BLaER1 (cell line): ENCODE data around the gene TTLL4.
A peak's percentile ranks its signal among the peaks of the same experiment; 100 is the strongest.
"Not testable (repeated sequence)": the region's sequence is repeated elsewhere in the genome, so short reads cannot be mapped to it uniquely, and the experiment has no call there.

ENCODE experiments used
- H3K27ac ChIP-seq: shearing (Covaris generic); formaldehyde crosslinking; 2 replicates; pipeline ENCODE4 v1.8.1; 2022
- H3K27me3 ChIP-seq: shearing (Covaris generic); formaldehyde crosslinking; 2 replicates; pipeline ENCODE4 v1.8.1; 2022
- H3K36me3 ChIP-seq: shearing (Covaris generic); formaldehyde crosslinking; 2 replicates; pipeline ENCODE4 v1.8.1; 2022
- H3K4me1 ChIP-seq: shearing (Covaris generic); formaldehyde crosslinking; 2 replicates; pipeline ENCODE4 v1.8.1; 2022
- H3K4me2 ChIP-seq: shearing (Covaris generic); formaldehyde crosslinking; 2 replicates; pipeline ENCODE4 v1.8.1; 2022
- H3K4me3 ChIP-seq: shearing (Covaris generic); formaldehyde crosslinking; 2 replicates; pipeline ENCODE4 v1.8.1; 2022
- H3K9ac ChIP-seq: shearing (Covaris generic); formaldehyde crosslinking; 2 replicates; pipeline ENCODE4 v1.8.1; 2022
- H3K9me3 ChIP-seq: shearing (Covaris generic); formaldehyde crosslinking; 2 replicates; pipeline ENCODE4 v1.8.1; 2022
- H4K20me1 ChIP-seq: shearing (Covaris generic); formaldehyde crosslinking; 2 replicates; pipeline ENCODE4 v1.8.1; 2022
- Cebpa-rat ChIP-seq: shearing (Covaris generic); IDR thresholded peaks from 2 replicates; pipeline ENCODE4 v1.8.1; 2022

TTLL4 gene

DNA sequence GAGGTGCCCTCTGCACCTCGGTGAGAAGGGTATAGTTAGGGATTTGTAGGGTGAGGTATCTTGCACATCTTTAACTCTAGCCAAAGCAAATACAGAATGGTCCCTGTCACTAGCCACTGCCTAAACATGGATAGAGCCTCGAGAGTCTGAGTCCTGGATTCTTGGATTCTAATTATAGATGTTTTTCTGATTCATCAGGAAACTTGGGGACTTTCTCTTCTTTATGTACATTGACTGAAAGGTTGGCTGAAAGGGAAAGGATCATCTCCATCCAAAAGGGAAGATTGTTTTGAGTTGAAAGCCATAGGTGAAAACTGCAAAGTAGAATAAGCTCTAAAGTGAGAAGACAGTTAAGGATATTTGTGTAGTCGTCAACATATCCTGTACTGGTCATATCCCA, 30.6 kb upstream of the TTLL4 start:
- Histone ChIP-seq H3K4me2 (no peak overlapping the region), H3K27ac (no peak overlapping the region), H3K27me3 (no peaks in the 10 kb centered on the region), H3K9me3 (no peaks in the 10 kb centered on the region), H3K4me1 (no peaks in the 10 kb centered on the region), H3K4me3 (no peak overlapping the region), H3K9ac (no peak overlapping the region), H3K36me3 (peaks cover 8% of the 10 kb centered on the region; the same call in 1 of the 2 replicates), H4K20me1 (no peaks in the 10 kb centered on the region)
- TF ChIP-seq Cebpa-rat: no peak

DNA sequence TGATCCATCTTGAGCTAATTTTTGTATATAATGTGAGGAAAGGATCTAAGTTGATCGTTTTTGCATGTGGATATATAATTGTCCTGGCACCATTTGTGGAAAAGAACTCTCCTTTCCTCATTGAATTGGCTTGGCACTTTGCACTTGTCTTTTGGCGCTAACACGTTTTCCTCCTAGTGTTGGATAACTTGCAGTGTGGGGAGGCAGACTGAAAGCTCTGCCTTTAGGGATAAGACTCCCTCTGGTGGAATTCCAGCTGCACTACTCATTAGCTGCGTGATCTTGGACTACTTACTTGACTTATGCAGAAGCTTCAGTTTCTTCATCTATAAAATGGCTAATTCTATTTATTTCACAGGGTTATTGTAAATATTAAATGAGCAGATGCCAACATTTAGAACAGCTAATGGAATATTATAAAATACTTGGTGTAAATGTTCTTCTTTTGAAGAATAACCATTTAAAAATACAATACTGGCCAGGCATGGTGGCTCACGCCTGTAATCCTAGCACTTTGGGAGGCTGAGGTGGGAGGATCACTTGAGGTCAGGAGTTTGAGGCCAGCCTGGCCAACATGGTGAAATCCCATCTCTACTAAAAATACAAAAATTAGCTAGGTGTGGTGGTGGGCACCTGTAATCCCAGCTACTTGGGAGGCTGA, 23.1 kb upstream of the TTLL4 start:
- not testable (repeated sequence) for H3K27ac ChIP-seq, H3K9me3 ChIP-seq, H3K4me2 ChIP-seq, H3K4me1 ChIP-seq, H3K9ac ChIP-seq, H3K27me3 ChIP-seq, H3K4me3 ChIP-seq, H4K20me1 ChIP-seq, H3K36me3 ChIP-seq

DNA sequence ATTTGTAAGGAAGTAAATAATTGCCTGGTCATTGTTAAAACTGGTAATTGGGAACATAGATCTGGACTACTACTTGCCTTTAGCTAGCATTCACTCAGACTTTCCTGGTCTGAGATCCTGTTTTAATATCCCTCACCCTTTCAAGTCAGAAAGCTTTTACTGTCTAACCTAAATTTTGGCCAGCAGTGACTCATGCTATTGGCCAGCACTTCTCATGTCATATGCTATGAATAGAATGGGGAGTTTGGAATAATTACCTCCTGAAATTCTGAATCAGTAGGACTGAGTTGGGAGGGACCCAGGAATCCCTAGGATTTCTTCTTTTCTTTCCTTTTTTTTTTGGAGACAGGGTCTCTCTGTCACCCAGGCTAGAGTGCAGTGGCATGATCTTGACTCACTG, 19.4 kb upstream of the TTLL4 start:
- Histone ChIP-seq H3K4me2 (no peak overlapping the region), H4K20me1 (no peaks in the 10 kb centered on the region), H3K27ac (no peak overlapping the region), H3K4me1 (no peaks in the 10 kb centered on the region), H3K36me3 (peaks cover 20% of the 10 kb centered on the region; the same call in 1 of the 2 replicates), H3K4me3 (no peak overlapping the region), H3K9me3 (no peaks in the 10 kb centered on the region), H3K27me3 (no peaks in the 10 kb centered on the region), H3K9ac (no peak overlapping the region)
- TF ChIP-seq Cebpa-rat: no peak

DNA sequence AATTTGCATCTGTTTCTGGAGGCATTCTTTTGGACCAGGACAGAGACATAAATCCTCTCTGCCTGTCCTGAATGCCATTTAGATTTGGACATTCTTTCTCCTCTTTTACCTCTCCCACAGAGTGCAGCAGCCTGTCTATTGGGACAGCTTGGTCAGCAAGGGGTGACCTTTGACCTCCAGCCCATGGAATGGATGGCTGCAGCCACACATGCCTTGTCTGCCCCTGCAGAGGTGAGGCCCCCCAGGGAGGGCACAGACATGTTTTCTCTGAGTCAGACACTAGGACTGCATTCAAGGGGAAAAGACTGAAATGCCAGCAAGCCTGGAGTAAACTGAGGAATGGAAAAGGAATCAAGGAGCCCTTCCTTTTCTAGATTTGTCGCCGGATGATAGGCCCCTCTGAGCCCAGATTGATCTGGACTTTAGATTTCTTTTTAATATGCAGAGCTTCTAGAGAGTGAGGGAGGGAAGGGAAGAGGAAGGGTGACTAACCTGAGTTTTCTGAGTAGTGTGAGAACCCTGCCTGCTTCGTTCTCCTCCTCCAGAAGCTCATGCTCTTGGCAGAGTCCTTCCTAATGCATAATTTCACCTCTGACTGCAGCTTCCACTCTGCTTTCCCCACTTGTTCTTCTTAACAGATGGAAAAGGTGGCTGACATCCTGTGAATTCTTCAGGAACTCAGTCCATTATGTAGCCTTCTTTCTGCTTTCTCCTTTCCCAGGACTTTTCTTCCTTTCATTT, 16.1 kb upstream of the TTLL4 start:
- Histone ChIP-seq H3K9me3 (no peaks in the 10 kb centered on the region), H3K4me1 (no peaks in the 10 kb centered on the region), H3K9ac (no peak overlapping the region), H3K27ac (no peak overlapping the region), H3K27me3 (no peaks in the 10 kb centered on the region), H3K4me3 (no peak overlapping the region), H4K20me1 (no peaks in the 10 kb centered on the region), H3K4me2 (no peak overlapping the region), H3K36me3 (peaks cover 20% of the 10 kb centered on the region; the same call in 1 of the 2 replicates)
- TF ChIP-seq Cebpa-rat: no peak

DNA sequence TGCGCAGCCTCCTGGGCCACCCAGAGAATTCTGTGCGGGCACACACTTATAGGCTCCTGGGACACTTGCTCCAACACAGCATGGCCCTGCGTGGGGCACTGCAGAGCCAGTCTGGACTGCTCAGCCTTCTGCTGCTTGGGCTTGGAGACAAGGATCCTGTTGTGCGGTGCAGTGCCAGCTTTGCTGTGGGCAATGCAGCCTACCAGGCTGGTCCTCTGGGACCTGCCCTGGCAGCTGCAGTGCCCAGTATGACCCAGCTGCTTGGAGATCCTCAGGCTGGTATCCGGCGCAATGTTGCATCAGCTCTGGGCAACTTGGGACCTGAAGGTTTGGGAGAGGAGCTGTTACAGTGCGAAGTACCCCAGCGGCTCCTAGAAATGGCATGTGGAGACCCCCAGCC, 11.8 kb upstream of the TTLL4 start:
- H3K9ac ChIP-seq: no peak overlapping the region
- no peak overlapping the region for H3K27ac ChIP-seq
- no peaks in the 10 kb centered on the region for H3K9me3 ChIP-seq
- H4K20me1 ChIP-seq: no peaks in the 10 kb centered on the region
- H3K4me3 ChIP-seq: no peak overlapping the region
- peaks cover 9% of the 10 kb centered on the region; the same call in 1 of the 2 replicates for H3K36me3 ChIP-seq
- no peaks in the 10 kb centered on the region for H3K4me1 ChIP-seq
- no peaks in the 10 kb centered on the region for H3K27me3 ChIP-seq
- H3K4me2 ChIP-seq: no peak overlapping the region
- no peak for TF ChIP-seq Cebpa-rat

DNA sequence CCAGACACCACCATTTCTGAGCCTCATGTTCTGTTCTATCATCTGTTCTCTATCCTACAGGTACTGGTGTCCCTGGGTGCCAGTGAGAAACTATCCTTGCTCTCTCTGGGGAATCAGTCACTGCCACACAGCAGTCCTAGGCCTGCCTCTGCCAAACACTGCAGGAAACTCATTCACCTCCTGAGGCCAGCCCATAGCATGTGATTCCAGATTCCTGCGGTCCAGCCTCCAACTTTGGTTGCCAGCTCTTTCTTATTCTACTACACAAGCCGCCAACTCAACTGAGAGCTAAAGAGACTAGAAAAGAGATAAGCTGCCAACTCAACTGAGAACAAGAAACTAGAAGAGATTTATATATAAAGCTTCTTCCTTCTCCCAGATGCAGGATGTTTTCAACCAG, 8.8 kb upstream of the TTLL4 start:
- Histone ChIP-seq H3K27ac (no peak overlapping the region), H3K9me3 (no peaks in the 10 kb centered on the region), H3K27me3 (no peaks in the 10 kb centered on the region), H3K36me3 (no peaks in the 10 kb centered on the region), H3K4me1 (no peaks in the 10 kb centered on the region), H3K9ac (no peak overlapping the region), H4K20me1 (no peaks in the 10 kb centered on the region), H3K4me2 (no peak overlapping the region), H3K4me3 (no peak overlapping the region)
- TF ChIP-seq Cebpa-rat: no peak

DNA sequence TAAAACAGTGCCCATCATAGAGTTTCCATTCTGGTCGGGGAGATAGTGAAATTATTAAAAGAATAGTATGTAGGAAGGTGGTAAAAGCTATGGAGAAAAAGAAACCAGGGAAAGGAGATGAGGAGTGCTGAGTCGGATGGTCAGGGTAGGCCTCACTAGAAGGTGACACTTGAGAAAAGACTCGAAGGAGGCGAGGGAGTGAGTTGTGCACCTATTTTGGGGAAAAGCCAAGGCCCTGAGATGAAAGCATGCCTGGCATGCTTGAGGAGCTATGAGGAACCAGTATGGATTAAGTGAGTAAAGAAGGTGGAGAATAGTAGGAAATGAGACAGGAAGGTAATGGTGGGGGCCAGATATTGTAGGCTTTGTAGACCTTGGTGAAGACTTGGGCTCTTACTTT, 7.3 kb upstream of the TTLL4 start:
- no peaks in the 10 kb centered on the region for H3K36me3 ChIP-seq
- H3K9me3 ChIP-seq: no peaks in the 10 kb centered on the region
- no peak overlapping the region for H3K4me2 ChIP-seq
- no peaks in the 10 kb centered on the region for H3K27me3 ChIP-seq
- H3K27ac ChIP-seq: no peak overlapping the region
- no peak overlapping the region for H3K4me3 ChIP-seq
- H4K20me1 ChIP-seq: no peaks in the 10 kb centered on the region
- no peaks in the 10 kb centered on the region for H3K4me1 ChIP-seq
- TF ChIP-seq Cebpa-rat: no peak
- H3K9ac ChIP-seq: no peak overlapping the region

DNA sequence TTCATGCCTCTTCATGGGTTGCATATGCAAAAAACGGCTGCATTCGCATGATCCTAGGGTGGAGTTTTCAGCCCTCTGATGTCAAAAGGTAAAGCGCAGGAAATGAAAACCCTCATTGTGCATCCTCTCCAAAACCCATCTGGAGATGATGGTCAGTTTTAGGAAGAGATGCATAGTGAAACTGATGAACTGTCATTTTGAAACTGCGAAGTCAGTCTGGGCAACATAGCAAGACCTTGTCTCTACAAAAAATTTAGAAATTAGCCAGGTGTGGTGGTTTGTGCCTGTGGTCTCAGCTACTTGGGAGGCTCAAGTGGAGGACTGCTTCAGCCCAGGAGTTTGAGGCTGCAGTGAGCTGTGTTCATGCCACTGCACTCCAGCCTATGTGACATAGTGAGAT, 2.5 kb upstream of the TTLL4 start:
- no peaks in the 10 kb centered on the region for H3K27me3 ChIP-seq
- peaks cover 15% of the 10 kb centered on the region for H3K4me1 ChIP-seq
- no peak overlapping the region for H3K27ac ChIP-seq
- no peak overlapping the region for H3K9ac ChIP-seq
- no peaks in the 10 kb centered on the region for H3K9me3 ChIP-seq
- H3K4me3 ChIP-seq: no peak overlapping the region
- peaks cover 4% of the 10 kb centered on the region; the same call in 1 of the 2 replicates for H4K20me1 ChIP-seq
- H3K4me2 ChIP-seq: no peak overlapping the region
- no peak for TF ChIP-seq Cebpa-rat
- H3K36me3 ChIP-seq: no peaks in the 10 kb centered on the region

DNA sequence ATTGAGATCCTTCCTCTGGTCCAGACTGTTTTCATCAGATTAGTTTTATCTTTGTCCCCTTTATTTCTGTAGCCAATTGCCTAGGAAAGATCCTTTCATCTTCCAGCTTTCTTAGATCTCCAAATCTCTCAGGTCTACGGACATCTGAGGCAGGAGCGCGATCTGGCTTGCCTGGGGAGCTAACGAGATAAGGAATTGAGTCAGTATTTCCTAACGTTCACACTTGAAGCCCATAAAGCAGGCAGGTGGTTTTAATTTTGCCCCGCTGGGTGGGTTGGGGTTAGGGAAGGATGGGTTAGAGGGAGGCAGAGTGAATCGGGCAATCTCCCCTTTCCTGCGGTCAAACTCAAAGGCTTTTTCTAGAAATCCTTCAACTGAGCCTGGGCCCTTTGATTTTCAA, 727 bp upstream of the TTLL4 start:
- H3K36me3 ChIP-seq: no peaks in the 10 kb centered on the region
- H3K27ac ChIP-seq: no peak overlapping the region
- TF ChIP-seq Cebpa-rat: no peak
- no peak overlapping the region for H3K4me2 ChIP-seq
- no peaks in the 10 kb centered on the region for H3K27me3 ChIP-seq
- no peak overlapping the region for H3K9ac ChIP-seq
- H3K9me3 ChIP-seq: no peaks in the 10 kb centered on the region
- H3K4me3 ChIP-seq: no peak overlapping the region
- H4K20me1 ChIP-seq: peaks cover 17% of the 10 kb centered on the region; the same call in 1 of the 2 replicates
- H3K4me1 ChIP-seq: peaks cover 21% of the 10 kb centered on the region

DNA sequence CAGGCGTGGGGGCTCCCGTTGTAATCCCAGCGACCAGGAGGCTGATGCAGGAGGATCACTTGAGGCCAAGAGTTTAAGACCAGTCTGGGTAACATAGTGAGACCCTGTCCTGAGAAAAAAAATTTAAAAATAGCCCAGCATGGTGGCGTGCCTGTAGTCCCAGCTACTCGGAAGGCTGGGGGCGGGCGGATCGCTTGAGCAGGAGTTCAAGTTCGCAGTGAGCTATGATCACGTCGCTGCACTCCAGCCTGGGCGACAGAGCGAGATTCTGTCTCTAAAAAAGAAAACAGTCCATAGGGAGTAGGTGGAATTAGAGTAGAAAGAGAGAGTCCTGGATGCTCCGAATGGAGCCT, 325 bp upstream of the TTLL4 start:
- Histone ChIP-seq H3K9me3 (no peaks in the 10 kb centered on the region), H3K4me2 (peak overlapping the region; percentile 82), H3K9ac (no peak overlapping the region), H3K27ac (no peak overlapping the region), H3K27me3 (no peaks in the 10 kb centered on the region), H4K20me1 (peaks cover 18% of the 10 kb centered on the region; the same call in 1 of the 2 replicates), H3K36me3 (peaks cover 2% of the 10 kb centered on the region), H3K4me3 (peak overlapping the region; percentile 99; the same call in 1 of the 2 replicates), H3K4me1 (peaks cover 21% of the 10 kb centered on the region)
- TF ChIP-seq Cebpa-rat: no peak
